OCI-M2 (cell line): ENCODE measurements around the gene ADTRP.

Source experiments
- DNase-seq: peaks from one replicate; lab custom pipeline; 2025; ENCODE audit not compliant: unreplicated experiment; lab: John Stamatoyannopoulos, UW

Gene ADTRP

GRCh38 chr6:11778648-11779328, at the start of gene ADTRP:
Gene ADTRP, minus strand, starts transcription at chr6:11778803. Its CDS starts 44 bp downstream, at chr6:11778759.
- DNase-seq = no peak

- DNase-seq = no peak
These were observed 48.2 kb upstream of the ADTRP start for GRCh38 chr6:11826779-11827178.

- no peak for DNase-seq
These were observed 46.4 kb upstream of the ADTRP start for GRCh38 chr6:11824986-11825385.

- no peak for DNase-seq
These were observed 43.7 kb upstream of the ADTRP start for GRCh38 chr6:11822346-11822745.

- DNase-seq = no peak
These were observed 43.2 kb upstream of the ADTRP start for GRCh38 chr6:11821781-11822180.

- DNase-seq = no peak
These were observed 42.2 kb upstream of the ADTRP start for GRCh38 chr6:11820821-11821220.

GRCh38 chr6:11819486-11819885, 40.9 kb upstream of the ADTRP start:
- DNase-seq = no peak

GRCh38 chr6:11815231-11815630, 36.6 kb upstream of the ADTRP start:
- DNase-seq = no peak

- no peak for DNase-seq
These were observed 36.2 kb upstream of the ADTRP start for GRCh38 chr6:11814819-11815218.

- no peak for DNase-seq
These were observed 35.5 kb upstream of the ADTRP start for GRCh38 chr6:11814106-11814505.

- no peak for DNase-seq
These were observed 35.0 kb upstream of the ADTRP start for GRCh38 chr6:11813606-11814005.

- no peak for DNase-seq
These were observed 34.3 kb upstream of the ADTRP start for GRCh38 chr6:11812951-11813350.

- DNase-seq = no peak
These were observed 33.8 kb upstream of the ADTRP start for GRCh38 chr6:11812439-11812838.

- DNase-seq = no peak
These were observed 33.2 kb upstream of the ADTRP start for GRCh38 chr6:11811644-11812264.

GRCh38 chr6:11810854-11811643, 32.4 kb upstream of the ADTRP start:
- DNase-seq = no peak

- no peak for DNase-seq
These were observed 31.5 kb upstream of the ADTRP start for GRCh38 chr6:11810039-11810541.

GRCh38 chr6:11808054-11808453, 29.5 kb upstream of the ADTRP start:
- DNase-seq = no peak

- no peak for DNase-seq
These were observed 28.1 kb upstream of the ADTRP start for GRCh38 chr6:11806561-11807317.

GRCh38 chr6:11805259-11806053, 26.9 kb upstream of the ADTRP start:
- no peak for DNase-seq

GRCh38 chr6:11804701-11805100, 26.1 kb upstream of the ADTRP start:
- no peak for DNase-seq
